ENCODE measurements around the gene GPRC5B. TPM values are rescaled to one million over a fixed set of nuclear protein-coding genes. Genes with fewer than 3 reads are reported as not detected.
A peak's percentile ranks its signal among the peaks of the same experiment; 100 is the strongest.

Gene GPRC5B
- total RNA-seq, 1 experiment from 2014 or later: 137 TPM

GRCh38 chr16:19810817-19811731 lies 73.6 kb downstream of the GPRC5B start:
- Histone ChIP-seq H2BK12ac (ENCODE audit: insufficient read length, low read depth, low read length) (no peak overlapping the region), H2AFZ (ENCODE audit: low read length) (no peak overlapping the region), H4K8ac (replicated peaks; ENCODE audit: insufficient read length, low read depth, low read length) (no peak overlapping the region), H3K18ac (ENCODE audit: insufficient read length, low read depth, low read length) (no peak overlapping the region), H3K23me2 (ENCODE audit: insufficient read length, low read depth, low read length, poor library complexity, severe bottlenecking) (no peaks in the 10 kb centered on the region), H3K4ac (ENCODE audit: low read depth, low read length) (no peak overlapping the region), H3K9me3 (ENCODE audit: control insufficient read depth, low read depth, low read length) (peaks cover 10% of the 10 kb centered on the region), H3K9ac (ENCODE audit: extremely low read depth, insufficient read length, low read length) (no peak overlapping the region), H4K91ac (ENCODE audit: insufficient read length, low read depth, low read length) (no peak overlapping the region), H3K79me2 (ENCODE audit: insufficient read depth, low read length) (no peaks in the 10 kb centered on the region), H2AK5ac (ENCODE audit: insufficient read length, low read length) (no peak overlapping the region), H2BK20ac (ENCODE audit: low read depth, low read length, poor library complexity, severe bottlenecking) (no peak overlapping the region), H2BK5ac (ENCODE audit: insufficient read length, low read length) (no peak overlapping the region), H3K14ac (ENCODE audit: insufficient read depth, low read length) (no peak overlapping the region), H3K27ac (ENCODE audit: insufficient read length, low read depth, low read length) (no peak overlapping the region), H3K79me1 (ENCODE audit: insufficient read depth, low read depth, low read length, poor library complexity, severe bottlenecking) (no peaks in the 10 kb centered on the region), H3K56ac (ENCODE audit: insufficient read length, low read depth, low read length) (no peak overlapping the region), H3K23ac (ENCODE audit: insufficient read length, low read depth, low read length) (no peak overlapping the region), H4K5ac (ENCODE audit: insufficient read length, low read depth, low read length) (no peak overlapping the region), H3T11ph (ENCODE audit: low read length) (no peak overlapping the region), H3K4me2 (ENCODE audit: insufficient read depth, insufficient read length, low read length) (no peak overlapping the region), H4K20me1 (ENCODE audit: control insufficient read depth, insufficient read depth, insufficient read length) (no peaks in the 10 kb centered on the region), H2BK15ac (ENCODE audit: low read depth, low read length) (no peak overlapping the region), H3K27me3 (ENCODE audit: insufficient read depth, low read length) (no peaks in the 10 kb centered on the region), H3K4me1 (ENCODE audit: insufficient read depth, low read length) (no peaks in the 10 kb centered on the region), H2BK120ac (ENCODE audit: low read depth, low read length, poor library complexity, severe bottlenecking) (no peak overlapping the region)
- TF ChIP-seq, protein P1, sequence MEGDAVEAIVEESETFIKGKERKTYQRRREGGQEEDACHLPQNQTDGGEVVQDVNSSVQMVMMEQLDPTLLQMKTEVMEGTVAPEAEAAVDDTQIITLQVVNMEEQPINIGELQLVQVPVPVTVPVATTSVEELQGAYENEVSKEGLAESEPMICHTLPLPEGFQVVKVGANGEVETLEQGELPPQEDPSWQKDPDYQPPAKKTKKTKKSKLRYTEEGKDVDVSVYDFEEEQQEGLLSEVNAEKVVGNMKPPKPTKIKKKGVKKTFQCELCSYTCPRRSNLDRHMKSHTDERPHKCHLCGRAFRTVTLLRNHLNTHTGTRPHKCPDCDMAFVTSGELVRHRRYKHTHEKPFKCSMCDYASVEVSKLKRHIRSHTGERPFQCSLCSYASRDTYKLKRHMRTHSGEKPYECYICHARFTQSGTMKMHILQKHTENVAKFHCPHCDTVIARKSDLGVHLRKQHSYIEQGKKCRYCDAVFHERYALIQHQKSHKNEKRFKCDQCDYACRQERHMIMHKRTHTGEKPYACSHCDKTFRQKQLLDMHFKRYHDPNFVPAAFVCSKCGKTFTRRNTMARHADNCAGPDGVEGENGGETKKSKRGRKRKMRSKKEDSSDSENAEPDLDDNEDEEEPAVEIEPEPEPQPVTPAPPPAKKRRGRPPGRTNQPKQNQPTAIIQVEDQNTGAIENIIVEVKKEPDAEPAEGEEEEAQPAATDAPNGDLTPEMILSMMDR (conservative IDR thresholded peaks at IDR 0.05): no peak
- Mint-ChIP-seq H3K4me1 (peaks cover 6% of the 10 kb centered on the region in 2 experiments; a peak in 3 of 4 replicates), H3K4me3 (no peak overlapping the region), H3K9me3 (peaks cover 27 to 29% of the 10 kb centered on the region in 2 experiments), H3K27ac (0 out of 7 replicates have a peak overlapping the region, but pooled peaks of 1 of the 3 experiments have one; percentile 65), H3K36me3 (ENCODE audit: insufficient read depth in 1 of 3, low read depth in 3 of 3) (peaks cover 10 to 32% (median 16%) of the 10 kb centered on the region in 3 experiments; a peak in 6 of 7 replicates), H3K27me3 (ENCODE audit: low read depth) (peaks cover 2% of the 10 kb centered on the region; the same call in 1 of the 2 replicates)
- DNase-seq: no peak
- WGBS (ENCODE audit: extremely low coverage, insufficient read length, low lambda C conversion rate): no CpG with 5 or more reads among the region's 13 CpGs

Measured in H9 (cell line).